HG03457 (cell line): Measurements from ENCODE around the gene LPAR3.
"Not testable (repeated sequence)": the region's sequence is repeated elsewhere in the genome, so short reads cannot be mapped to it uniquely, and the experiment has no call there.

Experiments used
- ATAC-seq: cut with Tn5 transposase; IDR thresholded peaks from one replicate; pipeline ENCODE4 v1.9.1; 2021; ENCODE audit warnings: moderate number of reproducible peaks; ENCODE audit not compliant: unreplicated experiment

Gene LPAR3

GRCh38 chr1:84892705-84893618, at the start of gene LPAR3:
Gene LPAR3 (minus strand): TSS chr1:84893206. CDS start chr1:84866120, 27,086 bp downstream.
- ATAC-seq, result no peak

GRCh38 chr1:84941843-84942242, 48.8 kb upstream of the LPAR3 start:
- ATAC-seq, result no peak

DNA sequence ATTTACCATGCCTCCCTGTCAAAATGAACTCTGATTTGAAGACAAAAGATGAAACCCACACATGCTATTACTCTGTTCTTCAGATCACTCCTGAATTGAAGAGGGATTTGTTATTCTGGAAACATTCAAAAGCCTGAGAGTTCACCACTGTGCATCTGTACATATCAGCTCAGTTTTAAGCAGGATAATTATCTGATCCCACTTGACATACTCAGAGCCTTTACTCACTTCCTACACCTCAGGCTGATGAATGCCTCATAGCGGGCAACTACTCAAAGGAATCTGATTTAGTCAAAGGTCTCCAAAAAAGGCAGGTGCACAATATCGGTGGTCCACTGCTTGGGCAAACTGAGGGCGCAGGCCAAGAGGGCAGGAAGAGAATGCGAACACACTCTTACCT, 47.5 kb upstream of the LPAR3 start:
- no peak for ATAC-seq

GRCh38 chr1:84939761-84940160, 46.8 kb upstream of the LPAR3 start:
- no peak for ATAC-seq

GRCh38 chr1:84939151-84939550, 46.1 kb upstream of the LPAR3 start:
- ATAC-seq, result no peak

DNA sequence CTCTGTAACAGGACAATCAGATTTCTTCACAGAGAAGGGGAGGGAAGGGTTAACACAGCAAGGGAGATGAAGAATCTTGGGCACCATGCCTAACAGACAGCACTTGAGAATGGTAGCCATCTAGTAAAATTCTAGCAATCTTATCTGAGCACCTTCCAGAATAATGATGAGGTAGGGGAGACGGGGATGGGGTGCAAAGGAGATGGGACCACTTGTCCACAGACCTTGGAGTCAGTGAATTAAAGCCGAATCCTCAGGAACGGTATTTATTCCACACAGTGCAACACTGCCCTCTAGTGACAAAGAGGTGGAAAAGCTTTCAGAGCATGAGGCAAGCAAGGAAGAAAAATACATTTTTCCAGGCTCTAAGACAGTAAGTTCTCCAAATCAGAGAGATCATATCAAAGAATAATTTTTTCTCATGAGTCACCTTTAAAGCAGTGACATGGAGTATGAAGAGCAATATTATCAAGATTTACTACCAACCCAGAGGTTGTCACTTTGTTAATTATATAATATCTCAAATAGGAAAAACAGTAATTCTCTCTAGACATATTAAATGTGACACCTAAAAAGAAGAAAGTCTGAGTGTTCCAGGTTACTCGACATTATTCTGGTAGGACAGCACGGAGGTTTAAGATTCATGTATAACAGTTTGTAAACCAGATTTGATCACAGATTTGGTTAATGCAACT, 43.3 kb upstream of the LPAR3 start:
- no peak for ATAC-seq

DNA sequence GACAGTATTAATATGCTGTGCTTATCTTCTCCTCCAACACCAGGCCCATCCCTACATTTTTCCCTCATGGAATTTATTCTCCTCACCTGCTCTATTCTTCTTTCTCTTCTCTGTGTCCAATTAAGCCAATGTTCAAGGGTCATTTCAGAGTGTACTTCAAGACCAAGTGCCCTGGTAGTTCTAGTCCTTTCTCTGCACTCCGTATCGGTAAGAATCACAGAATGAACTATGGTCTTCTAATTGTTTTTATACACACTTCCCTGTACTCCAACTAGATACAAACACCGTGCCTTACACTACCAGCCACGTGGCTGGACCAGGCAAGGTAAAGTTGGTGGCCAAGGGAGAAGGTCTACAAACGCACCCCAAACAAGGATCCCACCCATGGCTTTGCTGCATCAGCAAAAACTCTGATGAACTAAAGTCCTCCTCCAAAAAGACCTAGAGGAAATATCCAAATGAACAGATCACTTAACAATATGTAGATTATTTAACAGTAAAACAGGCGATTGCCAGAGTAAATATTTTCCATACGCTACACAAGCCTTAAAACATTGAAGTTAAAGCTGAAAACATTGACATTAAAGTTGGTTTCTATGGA, 40.1 kb upstream of the LPAR3 start:
- ATAC-seq, result no peak

- ATAC-seq, result no peak
These were observed 37.8 kb upstream of the LPAR3 start for GRCh38 chr1:84930831-84931230.

DNA sequence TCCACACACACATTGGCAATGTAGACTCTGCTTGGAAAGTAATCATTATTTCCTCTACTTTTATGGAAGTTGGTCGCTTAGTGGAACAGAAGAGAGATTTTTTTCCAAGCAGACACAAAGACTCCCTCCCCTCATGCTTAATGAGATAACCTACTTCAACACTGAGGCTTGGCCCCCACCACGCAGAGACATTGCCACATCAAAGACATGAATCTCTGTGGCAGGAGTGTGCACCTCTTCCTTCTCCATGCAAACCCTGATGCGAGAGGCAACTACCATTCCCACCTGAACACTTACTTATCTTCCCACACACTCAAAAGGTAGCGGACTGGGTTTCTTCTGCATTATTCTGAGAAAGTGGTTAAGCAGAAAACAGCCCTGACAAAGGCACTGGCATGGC, 37.3 kb upstream of the LPAR3 start:
- no peak for ATAC-seq

GRCh38 chr1:84929581-84929980, 36.6 kb upstream of the LPAR3 start:
- ATAC-seq, result no peak

DNA sequence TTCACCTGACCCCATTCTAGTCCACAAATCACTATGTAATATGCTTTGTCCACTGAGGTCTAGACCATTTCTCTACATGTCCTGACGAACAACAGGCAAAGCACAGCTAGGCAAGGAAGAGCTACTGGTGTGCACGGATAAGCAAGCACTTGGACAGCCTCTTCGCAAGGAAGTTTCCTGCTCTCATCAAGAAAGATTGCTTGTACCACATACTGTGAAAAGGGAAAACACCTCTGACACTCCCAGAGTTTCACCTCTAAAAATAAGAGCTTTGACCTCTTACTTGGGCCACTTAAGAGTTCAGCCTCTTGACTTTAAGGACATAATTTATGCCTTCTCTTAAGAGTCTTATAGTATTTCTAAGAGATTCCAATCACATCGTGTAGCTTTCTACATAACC, 36.0 kb upstream of the LPAR3 start:
- no peak for ATAC-seq

- ATAC-seq, result no peak
These were observed 30.3 kb upstream of the LPAR3 start for GRCh38 chr1:84923317-84923716.

- no peak for ATAC-seq
These were observed 27.2 kb upstream of the LPAR3 start for GRCh38 chr1:84920159-84920558.

DNA sequence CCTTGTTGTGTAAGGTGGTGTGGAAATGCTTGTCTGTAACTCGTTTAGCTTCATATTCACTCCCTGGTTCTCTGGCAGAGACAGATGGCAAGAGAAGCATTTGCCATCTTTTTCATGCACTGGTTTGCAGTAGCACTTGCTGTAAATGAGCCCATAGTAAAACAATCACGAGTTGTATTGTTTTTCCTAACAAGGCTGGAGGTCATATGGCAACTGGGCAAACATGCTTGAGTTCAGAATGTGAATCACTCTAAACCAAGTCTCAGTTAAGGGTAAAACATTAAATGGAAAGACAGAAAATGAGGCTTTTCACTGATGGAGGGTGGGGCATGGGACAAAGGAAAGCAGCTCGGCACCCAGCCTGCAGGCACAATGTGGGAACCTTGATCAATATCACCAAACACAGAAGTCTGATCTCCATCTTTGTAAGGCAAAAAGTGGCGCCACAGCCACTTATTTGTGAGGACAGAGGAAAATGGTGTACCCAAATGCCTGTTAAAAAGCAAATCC, 26.5 kb upstream of the LPAR3 start:
- no peak for ATAC-seq

- ATAC-seq, result no peak
These were observed 25.8 kb upstream of the LPAR3 start for GRCh38 chr1:84918726-84919336.

DNA sequence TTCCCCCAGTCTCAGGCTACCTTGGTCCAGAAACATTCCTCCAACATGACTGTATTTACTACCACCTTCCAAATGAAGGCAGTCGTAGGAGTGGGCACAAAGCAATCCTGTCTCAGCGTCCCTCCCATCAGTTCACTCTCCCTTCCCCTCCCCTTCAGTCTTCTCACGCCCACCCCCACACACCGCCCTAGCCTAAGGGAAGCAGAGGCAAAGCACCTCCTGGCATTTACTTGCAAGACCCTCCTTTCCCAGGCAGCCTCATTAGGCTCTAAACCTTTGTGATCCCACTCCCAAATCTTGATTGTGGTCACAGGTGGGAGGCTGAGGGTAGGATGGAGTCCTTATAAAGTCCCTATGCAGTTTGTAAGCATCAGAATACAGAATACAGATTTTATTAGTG, 23.9 kb upstream of the LPAR3 start:
- ATAC-seq, result no peak

DNA sequence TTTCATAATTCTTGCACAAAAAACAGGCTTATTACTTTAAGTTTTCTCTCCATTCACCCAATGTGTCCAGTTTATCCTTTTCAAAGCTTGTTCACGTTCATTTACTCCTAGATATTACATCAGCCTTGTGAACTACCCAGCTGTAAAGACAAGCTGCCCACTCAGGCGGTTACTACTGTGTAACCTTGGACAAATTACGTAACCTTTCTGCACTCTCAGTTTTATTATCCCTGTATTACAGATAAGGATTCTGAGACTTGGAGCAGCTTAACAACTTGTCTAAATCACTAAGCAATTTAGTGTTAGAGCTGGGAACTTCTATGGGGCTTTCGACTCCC, 20.5 kb upstream of the LPAR3 start:
- ATAC-seq, result no peak

DNA sequence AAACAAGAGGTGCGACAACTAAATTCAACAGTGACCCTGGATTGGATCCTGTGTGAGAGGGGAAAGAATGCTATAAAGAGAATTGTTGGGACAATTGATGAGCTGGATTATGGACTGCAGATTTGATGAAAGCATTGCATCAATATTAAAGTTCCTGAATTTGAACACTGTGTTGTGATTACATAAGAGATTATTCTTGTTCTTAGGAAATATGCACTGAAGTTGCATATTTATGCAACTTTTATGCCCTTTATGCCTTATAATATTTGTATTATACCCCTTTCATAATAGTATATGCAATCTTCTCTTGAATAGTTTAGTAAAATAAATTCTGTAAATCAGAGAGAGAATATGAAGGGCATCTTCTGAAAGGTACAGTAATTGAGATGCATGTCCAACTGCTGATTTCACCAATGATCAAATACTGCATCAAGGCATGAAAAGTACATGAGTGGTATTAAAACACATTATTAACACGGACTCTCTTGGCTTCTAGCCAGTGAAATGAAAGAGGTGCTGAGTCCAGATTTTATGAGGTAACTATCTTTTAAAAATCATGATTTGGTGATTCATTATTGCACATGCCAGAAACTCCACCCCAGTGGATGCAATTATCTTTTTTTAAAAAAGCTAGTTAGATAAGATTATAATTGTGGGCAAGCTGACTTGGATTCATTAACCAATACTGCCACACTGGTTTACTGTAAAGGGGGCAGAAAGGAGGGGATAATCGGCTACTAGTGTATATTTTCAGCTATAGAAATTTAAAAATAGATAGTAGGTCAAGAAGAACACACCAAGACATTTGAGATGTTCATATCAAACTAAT, 19.9 kb upstream of the LPAR3 start:
- no peak for ATAC-seq

DNA sequence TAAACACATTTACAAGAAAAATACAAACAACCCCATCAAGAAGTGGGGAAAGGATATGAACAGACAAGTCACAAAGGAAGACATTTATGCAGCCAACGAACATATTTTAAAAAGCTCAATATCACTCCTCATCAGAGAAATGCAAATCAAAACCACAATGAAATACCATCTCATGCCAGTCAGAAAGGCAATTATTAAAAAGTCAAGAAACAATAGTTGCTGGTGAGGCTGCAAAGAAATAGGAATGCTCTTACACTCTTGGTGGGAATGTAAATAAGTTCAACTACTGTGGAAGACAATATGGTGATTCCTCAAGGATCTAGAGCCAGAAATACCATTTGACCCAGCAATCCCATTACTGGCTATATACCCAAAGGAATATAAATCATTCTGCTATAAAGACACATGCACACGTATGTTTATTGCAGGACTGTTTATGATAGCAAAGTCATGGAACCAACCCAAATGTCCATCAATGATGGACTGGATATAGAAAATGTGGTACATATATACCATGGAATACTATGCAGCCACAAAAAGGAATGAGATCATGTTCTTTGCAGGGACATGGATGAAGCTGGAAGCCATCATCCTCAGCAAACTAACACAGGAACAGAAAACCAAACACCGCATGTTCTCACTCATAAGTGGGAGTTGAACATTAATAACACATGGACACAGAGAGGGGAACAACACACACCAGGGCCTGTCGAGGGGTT, 15.9 kb upstream of the LPAR3 start:
- ATAC-seq, result not testable (repeated sequence)
